B cell (primary cell): Measurements from ENCODE around the gene ESD. TPM values are rescaled to one million over a fixed set of nuclear protein-coding genes. Genes with fewer than 3 reads are reported as not detected.

ENCODE experiments used
- ATAC-seq: fragments of 200-7000 bp; cut with Tn5 transposase; one replicate; pipeline ENCODE4 v1.10.0; 2021; ENCODE audit warnings: low read depth, mild to moderate bottlenecking, moderate number of reproducible peaks, moderate library complexity
- CTCF ChIA-PET: fragments of 350-600 bp; sonication (Branson Sonifier 250); formaldehyde crosslinking; loops from one replicate; lab custom pipeline; 2021; ENCODE audit warnings: antibody characterized with exemption, inconsistent platforms; lab: Charles Lee
- POLR2A ChIA-PET: fragments of 350-600 bp; sonication (Branson Sonifier 250); formaldehyde crosslinking; loops from one replicate; lab custom pipeline; 2021; ENCODE audit warnings: antibody characterized with exemption; lab: Charles Lee
- DNase-seq: peaks from one replicate; pipeline ENCODE4 v3.0.0; 2013
- H2AFZ ChIP-seq: 2 replicates; pipeline ENCODE4 v1.6.1; 2012; ENCODE audit warnings: mild to moderate bottlenecking, low read depth, low read length; ENCODE audit not compliant: insufficient read depth, poor library complexity, severe bottlenecking
- H3K27ac ChIP-seq, 2 donors: 1 replicate in 1 of 2; 2 replicates in 1 of 2; pipeline ENCODE4 v1.5.1; 2012 to 2013; ENCODE audit warnings: low read length in 2 of 2, mild to moderate bottlenecking in 2 of 2, moderate library complexity in 1 of 2
- H3K27me3 ChIP-seq, 4 experiments: fragments of 200-600 bp in 1 of 4; sonication (generic) in 1 of 4; replicated peaks in 1 of 4; 1 replicate in 2 of 4; 2 replicates in 2 of 4; pipeline versions ENCODE4 v1.6.1 to v1.7.0; 2013 to 2016; ENCODE audit warnings: low read length in 3 of 4, mild to moderate bottlenecking in 2 of 4, mixed read lengths in 1 of 4, moderate library complexity in 1 of 4; ENCODE audit not compliant: insufficient read depth in 4 of 4, control insufficient read depth in 3 of 4; ENCODE audit errors: control extremely low read depth in 1 of 4
- H3K36me3 ChIP-seq, 2 experiments: replicated peaks in 1 of 2; 1 replicate in 1 of 2; 2 replicates in 1 of 2; pipeline versions ENCODE4 v1.6.1 to v1.7.1; 2013; ENCODE audit warnings: low read length in 1 of 2; ENCODE audit not compliant: insufficient read depth in 2 of 2, control insufficient read depth in 1 of 2; ENCODE audit errors: control extremely low read depth in 1 of 2, extremely low read depth in 1 of 2
- H3K4me1 ChIP-seq, 2 donors: fragments of 200-600 bp in 1 of 2; sonication (generic) in 1 of 2; 1 replicate in 1 of 2; 2 replicates in 1 of 2; pipeline versions ENCODE4 v1.5.1 to v1.6.1; 2013 to 2017; ENCODE audit warnings: low read length in 2 of 2; ENCODE audit not compliant: control insufficient read depth in 2 of 2, insufficient read depth in 2 of 2
- H3K4me2 ChIP-seq: replicated peaks from 2 replicates; pipeline ENCODE3; 2012; ENCODE audit warnings: mild to moderate bottlenecking, low read depth, low read length; ENCODE audit not compliant: poor library complexity, severe bottlenecking
- H3K4me3 ChIP-seq, 5 experiments: fragments of 200-600 bp in 1 of 5; sonication (generic) in 1 of 5; 1 replicate in 3 of 5; 2 replicates in 2 of 5; pipeline versions ENCODE4 v1.5.1 to v1.7.0; 2011 to 2016; ENCODE audit warnings: low read length in 4 of 5, mild to moderate bottlenecking in 4 of 5, low read depth in 2 of 5, control low read depth in 1 of 5, moderate library complexity in 1 of 5; ENCODE audit not compliant: insufficient read depth in 1 of 5; ENCODE audit errors: control extremely low read depth in 1 of 5, extremely low read depth in 1 of 5
- H3K79me2 ChIP-seq: fragments of 200-600 bp; sonication (generic); one replicate; pipeline ENCODE4 v1.6.0; 2016; ENCODE audit warnings: low read length; ENCODE audit not compliant: control insufficient read depth, insufficient read depth
- H3K9ac ChIP-seq: fragments of 200-600 bp; sonication (generic); 2 replicates; pipeline ENCODE4 v1.6.1; 2017; ENCODE audit warnings: mild to moderate bottlenecking, low read length, moderate library complexity
- H3K9me3 ChIP-seq, 3 donors: one replicate each; pipeline versions ENCODE4 v1.6.1 to v1.7.1; 2013; ENCODE audit warnings: low read length in 2 of 3; ENCODE audit not compliant: control insufficient read depth in 2 of 3, insufficient read depth in 1 of 3; ENCODE audit errors: control extremely low read depth in 1 of 3
- H4K20me1 ChIP-seq: 2 replicates; pipeline ENCODE4 v1.6.0; 2012; ENCODE audit warnings: mild to moderate bottlenecking, low read length; ENCODE audit not compliant: insufficient read depth, control insufficient read depth, poor library complexity, severe bottlenecking
- H3K27ac Mint-ChIP-seq: one replicate; pipeline ENCODE4 v1.8.0; 2021; ENCODE audit warnings: mixed read lengths
- H3K27me3 Mint-ChIP-seq: one replicate; pipeline ENCODE4 v1.8.0; 2021; ENCODE audit warnings: mixed read lengths
- H3K4me1 Mint-ChIP-seq: one replicate; pipeline ENCODE4 v1.8.0; 2021; ENCODE audit warnings: mixed read lengths
- H3K4me3 Mint-ChIP-seq: one replicate; pipeline ENCODE4 v1.8.0; 2021; ENCODE audit warnings: mixed read lengths
- H3K9me3 Mint-ChIP-seq: one replicate; pipeline ENCODE4 v1.8.0; 2022; ENCODE audit warnings: mixed read lengths; ENCODE audit not compliant: insufficient read depth
- CTCF ChIP-seq: fragments of 200-600 bp; IDR thresholded peaks from one replicate; pipeline ENCODE4 v1.8.0; 2022; ENCODE audit warnings: antibody characterized with exemption, mild to moderate bottlenecking
- EZH2 ChIP-seq: IDR thresholded peaks from 2 replicates; pipeline ENCODE4 v1.6.1; 2012; ENCODE audit warnings: borderline replicate concordance, low read depth, mild to moderate bottlenecking, moderate library complexity, low read length; ENCODE audit not compliant: insufficient read depth, poor library complexity, severe bottlenecking
- WGBS: methylation state at CpG from one replicate; pipeline ENCODE4 v1.1.5; 2013; ENCODE audit warnings: missing lambda C conversion rate; ENCODE audit not compliant: insufficient coverage; 5-methylcytosine and 5-hydroxymethylcytosine counted together
- intact Hi-C: fragments of 100-400 bp; cut with micrococcal nuclease; formaldehyde crosslinking; loops from one replicate; pipeline ENCODE4 v1.10.0; 2022
- polyA plus RNA-seq: library from polyadenylated mRNA; depleted of rRNA; stranded (reverse); fragments of >200 nt; gene quantifications from 2 replicates; pipeline ENCODE4 v1.2.3, GENCODE V29; 2012
- total RNA-seq, 2 donors: library from RNA; stranded (reverse); fragments of 120-200 nt in 1 of 2; gene quantifications; 1 replicate in 1 of 2; 2 replicates in 1 of 2; pipeline versions ENCODE4 v1.2.3 to v1.2.4, GENCODE V29; 2013 to 2022

Gene ESD
- total and polyA plus RNA-seq, 2 donors (not counting 1 experiment from before 2014, with no cell fraction given) = 29.9 to 52.9 TPM

GRCh38 chr13:46743191-46743590, 53.8 kb downstream of the ESD start:
- H3K27ac Mint-ChIP-seq = no peak overlapping the region
- ChIA-PET POLR2A (no interaction called here), CTCF (no interaction called here)
- no peak overlapping the region for H3K4me3 ChIP-seq
- H3K27me3 ChIP-seq = no peaks in the 10 kb centered on the region
- DNase-seq = no peak
- no peak overlapping the region for H3K9ac ChIP-seq
- H2AFZ ChIP-seq = no peak overlapping the region
- no peaks in the 10 kb centered on the region for H3K79me2 ChIP-seq
- H3K4me1 ChIP-seq = no peaks in the 10 kb centered on the region
- no peaks in the 10 kb centered on the region for H3K9me3 ChIP-seq
- no CpG with 5 or more reads among the region's 2 CpGs for WGBS
- intact Hi-C loops = no loop called here
- no peak overlapping the region for H3K4me2 ChIP-seq
- H3K36me3 ChIP-seq = peaks cover 0 to 65% of the 10 kb centered on the region in 2 experiments
- ATAC-seq = no peak
- H3K4me3 Mint-ChIP-seq = no peak overlapping the region
- no peak overlapping the region for H3K27ac ChIP-seq
- H3K4me1 Mint-ChIP-seq = no peaks in the 10 kb centered on the region
- no peaks in the 10 kb centered on the region for H4K20me1 ChIP-seq
- TF ChIP-seq EZH2 = no peak
- no peak for TF ChIP-seq CTCF
- H3K9me3 Mint-ChIP-seq = no peaks in the 10 kb centered on the region
- H3K27me3 Mint-ChIP-seq = no peaks in the 10 kb centered on the region

GRCh38 chr13:46739447-46740098, 57.4 kb downstream of the ESD start:
- Mint-ChIP-seq H3K27ac (no peak overlapping the region), H3K4me1 (no peaks in the 10 kb centered on the region), H3K27me3 (no peaks in the 10 kb centered on the region), H3K4me3 (no peak overlapping the region), H3K9me3 (no peaks in the 10 kb centered on the region)
- no peak overlapping the region for H3K27ac ChIP-seq
- ChIA-PET POLR2A (no interaction called here), CTCF (interaction anchor here (1.2 kb wide), 1 partner anchor 188 kb away, joined by 5 read pairs; no protein-coding TSS in a partner anchor)
- intact Hi-C loops = no loop called here
- H3K4me1 ChIP-seq = no peaks in the 10 kb centered on the region
- 90% methylated on average over 2 of the region's 4 CpGs for WGBS
- no peaks in the 10 kb centered on the region for H3K27me3 ChIP-seq
- no peaks in the 10 kb centered on the region for H3K9me3 ChIP-seq
- ATAC-seq (no peak), DNase-seq (no peak)
- TF ChIP-seq CTCF (no peak), EZH2 (no peak)
- no peak overlapping the region for H3K9ac ChIP-seq
- no peak overlapping the region for H3K4me3 ChIP-seq
- no peaks in the 10 kb centered on the region for H3K79me2 ChIP-seq
- H4K20me1 ChIP-seq = no peaks in the 10 kb centered on the region
- no peak overlapping the region for H2AFZ ChIP-seq
- H3K4me2 ChIP-seq = no peak overlapping the region
- peaks cover 0 to 70% of the 10 kb centered on the region in 2 experiments for H3K36me3 ChIP-seq
